Hematopoietic multipotent progenitor cell treated with erythropoietin and hydrocortisone succinate and interleukin-3 and kit ligand, for 15 days (in vitro differentiated cells): Measurements from ENCODE around the gene BIRC2.

Source experiments
- DNase-seq: peaks from one replicate; pipeline ENCODE4 v3.0.0-alpha.2; 2015; ENCODE audit warnings: low spot score

The BIRC2 gene

DNA sequence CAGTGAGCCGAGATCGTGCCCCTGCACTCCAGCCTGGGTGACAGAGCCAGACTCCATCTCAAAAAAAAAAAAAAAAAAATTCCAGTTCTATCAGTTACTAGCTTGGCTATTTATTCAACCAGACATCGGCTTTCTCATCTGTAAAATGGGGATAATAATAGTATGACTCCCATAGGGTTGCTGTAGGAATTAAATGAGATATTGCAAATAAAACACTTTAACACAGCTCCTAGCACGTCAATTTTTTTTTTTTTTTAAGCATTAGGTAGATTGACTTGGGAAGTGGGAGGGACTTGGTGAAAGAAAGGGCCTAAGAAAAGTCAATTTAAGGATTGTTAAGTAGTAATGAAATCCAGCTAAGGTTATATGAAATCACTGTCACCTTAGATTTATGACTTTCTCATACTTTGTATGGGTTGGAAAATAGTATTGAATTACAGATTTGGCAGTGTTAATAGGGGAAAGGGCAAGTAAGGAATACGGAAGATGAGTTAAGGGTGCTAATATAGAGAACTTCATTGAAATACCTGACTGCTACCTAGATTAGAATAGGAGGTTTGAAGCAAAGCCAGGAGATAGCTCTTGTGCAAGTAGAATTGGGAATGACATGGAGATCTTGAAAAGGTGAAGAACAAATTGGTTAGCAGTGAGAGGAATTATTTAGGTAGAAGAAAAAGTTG, 28.8 kb downstream of the BIRC2 start:
- no peak for DNase-seq

GRCh38 chr11:102377891-102378290, 30.9 kb downstream of the BIRC2 start:
- no peak for DNase-seq

DNA sequence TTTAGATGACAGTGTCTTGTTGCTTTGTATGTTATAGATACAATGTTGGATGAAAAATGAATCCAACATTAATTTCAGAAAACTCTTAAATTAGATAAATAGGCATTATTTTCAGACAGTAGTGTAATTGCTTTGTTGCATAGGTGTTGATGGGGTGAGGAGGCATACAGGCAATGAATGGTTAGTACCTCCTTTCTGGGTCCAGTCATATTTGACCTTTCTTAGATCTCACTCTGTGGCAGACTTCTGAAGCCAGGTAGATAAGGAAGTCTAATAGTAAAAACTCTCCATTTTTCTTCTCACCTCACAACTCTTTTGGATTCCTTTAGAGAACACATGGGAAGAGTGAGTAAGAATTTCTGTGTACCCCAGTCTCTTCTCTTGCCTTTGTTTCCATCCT, 31.8 kb downstream of the BIRC2 start:
- DNase-seq, result no peak

- DNase-seq, result no peak
Observed at GRCh38 chr11:102382384-102382783, 35.4 kb downstream of the BIRC2 start.

GRCh38 chr11:102383839-102384238, 36.8 kb downstream of the BIRC2 start:
- no peak for DNase-seq

DNA sequence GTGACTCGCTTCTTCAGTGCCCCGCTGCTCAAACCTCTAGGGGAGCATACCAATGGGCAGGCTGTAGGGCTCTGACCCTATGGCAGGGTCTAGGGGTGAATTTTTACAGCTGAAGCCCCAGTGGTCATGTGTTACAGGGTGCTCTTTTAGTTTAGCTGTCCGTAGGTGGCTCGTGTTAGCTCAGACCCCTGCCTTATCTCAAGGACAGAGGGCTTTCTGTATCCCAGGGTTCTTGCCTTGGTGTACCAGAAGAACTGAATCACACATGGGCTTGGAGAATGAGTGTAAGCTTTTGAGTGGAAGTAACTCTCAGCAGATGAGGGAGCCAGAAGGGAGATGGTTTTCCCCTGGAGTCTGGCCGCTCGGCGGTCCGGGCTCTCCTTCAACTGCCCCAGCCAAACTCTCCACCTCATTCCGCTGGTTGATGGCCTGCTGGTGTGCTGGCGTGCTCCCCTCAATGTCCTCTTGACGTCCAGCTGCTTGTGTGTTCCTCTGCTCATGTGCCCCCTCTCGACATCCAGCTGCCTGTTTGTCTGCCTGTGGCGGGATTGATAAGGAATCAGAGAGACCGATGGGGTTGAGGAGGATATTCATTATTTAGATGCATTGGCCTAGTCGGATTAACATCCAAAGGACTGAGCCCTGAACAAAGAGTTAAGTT, 37.5 kb downstream of the BIRC2 start:
- no peak for DNase-seq

DNA sequence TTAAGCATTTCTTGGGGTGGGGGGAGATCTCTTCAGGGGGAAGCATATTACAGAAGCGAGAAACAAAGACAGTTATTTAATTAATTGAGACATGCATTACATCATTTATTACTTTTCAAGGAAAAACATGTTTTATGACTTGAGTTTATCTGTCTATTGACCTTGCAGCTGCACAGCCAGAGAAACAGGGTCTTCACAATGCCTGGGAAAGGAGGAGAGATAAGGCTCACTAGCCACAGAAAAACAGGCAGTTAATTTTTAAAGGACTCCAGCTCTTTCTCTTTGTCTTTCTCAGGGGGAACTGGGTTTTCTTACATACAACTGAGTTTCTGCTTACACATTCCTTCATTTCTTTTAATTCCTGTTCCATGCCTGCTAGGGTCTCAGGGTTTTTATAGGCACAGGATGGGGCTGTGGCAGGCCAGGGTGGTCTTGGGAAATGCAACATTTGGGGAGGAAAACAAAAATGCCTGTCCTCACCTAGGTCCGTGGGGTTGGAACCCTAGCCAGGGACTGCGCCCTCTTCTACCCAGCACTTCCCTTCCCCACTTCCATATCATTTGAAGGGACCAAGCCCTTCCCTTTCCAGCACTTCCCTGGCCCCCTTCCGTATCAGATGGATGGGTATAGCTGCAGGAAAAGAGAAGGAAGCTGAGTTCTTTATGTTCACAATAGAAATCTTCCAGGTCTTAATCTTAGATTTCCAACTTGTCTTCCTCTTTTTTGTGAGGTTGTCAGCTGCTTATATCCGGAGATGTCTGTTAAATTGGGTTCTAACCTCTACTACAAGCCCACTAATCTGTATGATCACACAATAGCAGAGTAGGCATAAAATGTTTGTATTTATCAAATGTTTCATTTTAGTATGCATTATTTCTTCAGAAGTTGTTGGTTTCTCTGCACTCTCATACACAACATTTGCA, 38.3 kb downstream of the BIRC2 start:
- DNase-seq, result no peak

GRCh38 chr11:102386136-102386734, 39.2 kb downstream of the BIRC2 start:
- no peak for DNase-seq

- no peak for DNase-seq
Observed at GRCh38 chr11:102387043-102387781, 40.2 kb downstream of the BIRC2 start.

DNA sequence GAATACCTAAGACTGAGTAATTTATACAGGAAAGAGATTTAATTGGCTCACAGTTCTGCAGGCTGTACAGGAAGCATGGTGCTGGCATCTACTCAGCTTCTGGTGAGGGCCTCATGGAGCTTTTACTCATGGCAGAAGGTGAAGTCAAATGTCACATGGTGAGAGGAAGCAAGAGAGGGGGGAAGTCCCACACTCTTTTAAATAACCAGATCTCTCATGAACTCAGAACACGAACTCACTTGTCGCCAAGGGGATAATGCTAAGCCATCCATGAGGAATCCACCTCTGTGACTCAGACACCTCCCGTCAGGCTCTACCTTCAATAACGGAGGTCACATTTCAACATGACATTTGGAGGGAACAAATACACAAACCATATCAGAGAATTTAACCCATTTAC, 42.2 kb downstream of the BIRC2 start:
- no peak for DNase-seq

GRCh38 chr11:102390667-102391465, 43.9 kb downstream of the BIRC2 start:
- peak; percentile 75 for DNase-seq

DNA sequence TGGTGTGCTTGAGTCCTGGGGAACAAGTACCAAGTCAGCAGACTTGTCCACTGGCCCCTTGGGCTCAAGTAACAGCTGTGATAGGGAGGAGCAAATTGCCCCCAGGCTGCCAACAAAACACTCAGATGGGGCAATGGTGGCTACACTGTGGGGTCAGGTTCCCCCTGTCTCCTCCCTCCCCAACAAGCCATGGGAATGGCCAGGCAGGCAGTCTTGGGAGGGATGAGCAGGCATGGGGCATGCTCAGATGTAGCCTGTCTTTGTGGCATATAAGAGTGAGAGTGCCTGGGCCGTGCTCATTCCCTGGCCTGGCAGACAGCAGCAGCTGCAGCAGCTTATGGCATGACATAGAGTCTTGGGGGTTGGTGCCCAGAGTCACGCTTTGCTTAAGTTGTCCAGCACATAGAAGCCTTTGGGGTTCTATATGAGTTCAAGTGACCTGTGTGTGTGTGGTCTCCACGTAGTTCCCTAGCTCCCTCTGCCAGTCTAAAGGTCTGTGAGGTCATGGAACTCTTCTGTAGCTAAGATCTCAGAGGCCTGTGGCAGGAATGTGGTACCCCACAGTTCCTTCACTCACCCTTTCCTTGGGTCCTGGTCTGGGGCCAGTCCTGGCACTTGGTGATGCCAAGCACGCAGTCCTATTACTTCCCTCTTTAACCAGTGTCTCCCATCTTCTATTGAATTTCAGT, 44.7 kb downstream of the BIRC2 start:
- DNase-seq, result no peak

DNA sequence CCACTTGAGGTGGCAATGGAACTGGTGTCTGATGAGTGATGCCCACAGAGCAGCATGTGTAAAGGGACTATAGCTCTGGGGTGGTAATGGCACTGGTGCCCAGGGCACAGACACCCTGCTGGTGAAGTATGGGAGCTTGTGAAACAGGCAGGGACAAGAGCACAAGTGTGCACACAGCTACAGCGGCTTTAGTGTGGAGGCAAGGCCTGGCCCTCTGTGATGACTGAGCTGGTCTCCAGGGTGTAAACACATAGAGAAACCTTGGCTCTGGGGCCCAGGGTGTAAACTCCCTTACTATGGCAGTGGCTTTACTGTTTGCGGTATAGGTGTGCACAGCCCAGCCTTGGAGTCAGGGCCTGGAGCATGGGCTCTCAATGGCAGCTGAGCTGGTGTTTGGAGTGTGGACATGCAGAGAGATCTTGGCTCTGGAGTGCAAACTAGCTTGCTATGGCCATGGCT, 46.3 kb downstream of the BIRC2 start:
- DNase-seq, result no peak

GRCh38 chr11:102395720-102396393, 48.8 kb downstream of the BIRC2 start:
- DNase-seq, result no peak

DNA sequence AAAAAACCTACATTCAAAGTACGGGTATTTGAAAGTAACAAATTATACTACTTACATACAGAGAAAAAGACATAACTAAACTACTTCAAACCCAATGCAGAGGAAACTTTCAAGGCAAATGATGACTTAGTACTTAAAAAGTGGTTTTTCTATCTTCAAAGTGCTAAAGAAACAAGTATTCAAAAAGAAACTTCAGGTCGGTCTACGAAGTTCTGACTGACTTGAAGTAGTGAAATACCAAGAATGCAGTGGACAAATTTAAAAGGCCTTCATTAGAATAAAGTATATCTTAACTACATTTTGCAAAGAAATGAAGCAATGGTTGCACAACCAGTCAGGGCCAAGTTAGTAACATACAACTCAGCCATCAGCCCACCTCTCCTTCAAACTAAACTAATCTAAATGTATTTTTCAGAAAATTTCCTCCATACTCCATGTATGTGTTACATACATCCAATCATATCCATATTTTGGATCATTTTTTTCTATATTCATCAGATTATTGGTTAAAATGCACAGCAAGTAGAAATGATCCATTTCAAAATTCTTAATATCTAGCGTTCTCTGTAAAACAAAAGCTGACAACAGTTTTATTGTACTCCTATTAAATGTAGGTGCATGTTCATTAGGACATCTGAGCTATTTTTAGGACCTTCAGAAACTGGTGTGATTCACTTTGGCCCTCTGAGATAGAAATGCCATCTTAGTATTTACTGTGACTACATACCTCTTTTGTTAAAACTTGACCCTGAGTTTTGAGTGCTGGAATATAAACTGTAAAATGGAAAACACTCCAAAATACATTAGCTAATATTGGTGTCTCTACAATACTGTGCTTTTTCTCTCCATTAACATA, 49.9 kb downstream of the BIRC2 start:
- no peak for DNase-seq

GRCh38 chr11:102398297-102398696, 51.3 kb downstream of the BIRC2 start:
- no peak for DNase-seq

DNA sequence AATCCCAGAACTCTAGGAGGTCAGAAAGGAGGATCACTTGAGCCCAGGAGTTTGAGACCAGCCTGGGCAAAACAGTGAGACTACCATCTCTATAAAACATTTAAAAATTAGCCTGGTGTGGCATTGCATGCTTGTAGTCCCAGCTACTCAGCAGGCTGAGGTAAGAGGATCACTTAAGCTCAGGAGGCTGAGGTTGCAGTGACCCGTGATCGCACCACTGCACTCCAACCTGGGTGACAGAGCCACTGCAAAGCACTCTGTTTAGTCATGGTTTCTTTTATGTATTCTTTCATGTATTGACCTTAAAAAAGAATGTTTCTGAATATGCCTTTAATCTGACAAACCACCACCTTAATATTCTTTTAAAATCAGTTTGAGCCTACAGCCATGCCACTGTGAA, 52.2 kb downstream of the BIRC2 start:
- DNase-seq, result no peak

DNA sequence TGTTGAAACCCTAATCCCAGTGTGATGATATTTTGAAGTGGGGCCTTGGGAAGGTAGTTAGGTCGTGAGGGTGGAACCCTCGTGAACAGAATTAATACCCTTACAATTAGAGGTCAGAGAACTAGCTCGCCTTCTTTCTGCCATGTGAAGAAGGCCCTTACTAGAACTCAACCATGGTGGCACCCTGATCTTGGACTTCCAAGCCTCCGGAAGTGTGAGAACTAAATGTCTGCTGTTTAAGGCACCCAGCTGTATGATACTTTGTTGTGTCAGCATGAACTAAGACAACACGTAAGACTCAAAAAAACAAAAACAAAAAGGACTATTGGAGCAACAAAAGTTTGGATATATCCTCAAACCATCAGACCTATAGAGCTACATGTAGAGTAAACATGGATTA, 53.6 kb downstream of the BIRC2 start:
- no peak for DNase-seq

DNA sequence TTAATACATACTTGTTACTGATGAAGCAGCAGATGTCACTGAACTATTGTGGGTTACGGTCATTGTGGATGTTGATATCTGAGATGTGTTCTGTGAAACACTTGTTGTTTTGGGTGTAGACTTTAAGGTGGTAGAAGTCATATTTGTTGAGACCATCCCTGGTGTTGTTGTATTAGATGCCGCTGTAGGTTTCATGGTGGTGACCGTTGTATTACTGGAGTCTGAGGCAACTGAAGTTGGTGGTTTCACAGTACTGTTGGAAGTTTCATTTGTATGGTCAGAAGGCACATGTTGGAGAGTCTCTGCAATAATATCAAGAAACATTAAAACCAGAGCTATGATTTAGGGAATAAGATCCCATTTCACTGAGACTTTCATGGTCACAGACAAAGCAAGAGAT, 54.9 kb downstream of the BIRC2 start:
- DNase-seq, result no peak
